Stimulated activated CD4-positive, alpha-beta T cell treated with anti-CD3 and anti-CD28 coated beads, Interleukin-15, amount 100 ng/mL, for 48 hours (primary cell): Measurements from ENCODE around the gene EPS8L3.
"Not testable (repeated sequence)": the region's sequence is repeated elsewhere in the genome, so short reads cannot be mapped to it uniquely, and the experiment has no call there.

Source experiments
- DNase-seq, 2 donors: peaks; one replicate each; pipeline ENCODE4 v3.0.0-alpha.2; 2020; ENCODE audit warnings: low read depth in 2 of 2

Gene EPS8L3

DNA sequence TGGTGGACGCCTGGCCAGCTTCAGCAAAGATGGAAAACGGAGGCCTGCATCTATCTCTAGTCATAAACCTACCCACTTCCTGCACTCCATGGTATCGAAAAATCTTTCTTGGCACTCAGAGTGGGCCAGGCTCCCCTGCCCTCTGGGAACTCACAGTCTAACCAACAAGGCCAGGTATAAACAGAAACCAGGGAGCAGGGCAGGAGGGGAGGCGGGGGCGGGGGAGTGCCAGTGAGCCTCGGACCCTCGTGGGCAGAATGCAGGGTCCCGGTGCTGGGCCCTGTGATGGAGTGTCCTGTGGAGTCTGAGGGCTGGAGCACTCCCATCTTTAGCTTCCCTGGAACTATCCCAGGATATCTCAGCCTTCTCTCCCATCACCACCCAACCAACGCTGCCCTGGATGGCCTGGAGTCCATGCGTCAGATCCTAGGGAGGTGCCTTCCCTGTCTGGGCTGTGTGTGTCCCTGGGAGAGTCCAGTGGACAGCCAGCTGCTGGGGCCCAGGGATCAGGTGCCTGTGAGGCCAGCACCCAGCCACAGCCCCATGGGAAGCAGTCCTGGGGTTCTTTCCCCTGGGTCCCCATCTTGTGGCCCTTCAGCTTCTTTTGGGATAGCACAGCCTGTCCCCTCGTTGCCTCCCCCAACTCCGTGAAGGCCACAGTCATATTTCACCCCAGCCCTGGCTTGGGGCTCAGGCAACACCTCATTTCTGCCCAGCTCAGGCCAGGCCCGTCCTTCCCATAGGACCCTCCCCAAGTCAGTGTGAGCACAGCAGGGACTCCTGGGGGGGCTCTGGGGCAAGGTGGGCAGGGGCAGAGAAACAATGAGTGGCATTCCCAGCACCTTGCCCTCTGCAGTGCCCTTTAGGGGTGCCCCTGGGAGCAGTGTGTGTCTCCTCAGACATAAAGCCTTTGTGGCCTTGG, 1.1 kb upstream of the EPS8L3 start:
- DNase-seq: no peak

DNA sequence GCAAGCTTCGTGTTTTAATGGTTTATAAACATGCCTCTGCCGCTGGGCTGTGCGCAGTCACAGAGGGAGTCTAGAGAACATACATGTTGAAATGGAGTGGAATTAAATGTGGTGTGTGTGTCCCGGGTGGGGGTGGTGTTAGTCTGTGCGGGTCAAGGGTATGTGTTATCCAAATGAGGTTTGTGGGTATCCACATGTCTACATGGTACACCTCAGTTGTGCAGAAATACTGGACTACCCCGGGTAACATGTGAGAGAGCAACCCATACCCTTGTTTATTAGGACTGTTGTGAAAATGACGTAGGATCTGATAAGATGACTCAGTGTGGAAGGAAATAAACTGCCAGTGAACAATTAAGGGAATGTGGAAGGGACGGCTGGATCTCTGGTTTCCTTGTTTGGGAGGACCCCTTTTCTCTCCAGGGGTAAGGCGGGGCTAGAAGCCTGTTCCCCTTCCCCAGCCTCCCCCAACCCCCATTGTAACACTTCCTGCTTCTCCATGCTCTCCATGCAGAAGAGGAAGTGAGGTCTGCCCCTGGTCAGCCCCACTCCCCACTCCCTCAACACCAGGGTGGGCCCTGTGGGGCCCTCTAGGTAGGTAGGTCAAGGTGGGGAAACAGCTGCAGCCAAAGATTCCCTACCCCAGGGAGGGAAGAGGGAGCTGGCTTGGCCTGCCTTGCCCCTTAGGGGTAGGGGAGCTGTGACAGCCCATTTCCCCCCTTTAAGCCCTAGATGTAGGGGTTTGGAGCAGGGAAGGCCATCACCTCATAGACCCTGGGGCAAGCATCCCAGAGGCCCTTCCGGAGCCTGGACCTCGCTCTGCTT, 690 bp downstream of the EPS8L3 start:
- no peak for DNase-seq

- no peak for DNase-seq
Measured at GRCh38 chr1:109762039-109762585, 1.6 kb downstream of the EPS8L3 start.

DNA sequence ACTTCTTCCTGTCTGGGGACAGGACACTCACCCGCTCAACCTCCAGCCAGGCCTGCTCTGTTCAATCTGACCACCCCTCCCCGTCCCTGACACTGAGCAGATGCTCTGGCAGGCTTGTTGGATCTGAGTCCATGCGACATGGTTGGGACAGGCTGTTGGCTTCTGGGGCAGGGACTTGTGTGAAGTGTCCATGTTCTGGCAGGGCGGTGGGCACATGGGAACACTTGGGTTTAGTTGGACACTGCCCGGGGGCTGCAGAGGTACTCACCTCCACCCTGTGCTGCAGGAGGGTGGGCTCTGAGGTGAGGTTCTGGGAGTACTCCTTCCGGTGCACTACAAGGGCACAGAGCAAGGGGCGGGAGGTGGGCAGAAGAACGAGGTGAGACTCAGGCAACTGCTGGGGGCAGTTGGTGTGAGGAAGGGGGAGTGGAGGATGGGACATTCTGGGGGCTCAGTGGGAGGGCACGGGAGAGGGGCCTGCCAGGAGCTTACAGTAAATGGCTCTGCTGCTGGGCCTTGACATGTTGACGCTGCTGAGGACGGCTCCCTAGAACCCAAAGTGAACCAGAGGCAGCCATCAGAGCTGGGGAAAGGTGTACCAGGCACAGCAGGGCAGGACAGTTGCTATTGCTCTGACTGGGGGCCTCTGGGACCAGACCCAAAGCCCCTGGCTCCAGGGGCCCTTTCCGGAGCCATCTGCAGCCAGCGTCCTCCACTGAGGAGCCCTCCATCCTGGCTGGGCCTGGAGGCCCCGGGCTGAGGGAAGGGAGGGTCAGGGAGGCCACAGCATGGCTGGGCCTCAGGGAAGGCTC, 2.3 kb downstream of the EPS8L3 start:
- DNase-seq: no peak

- no peak for DNase-seq
Measured at GRCh38 chr1:109760581-109761226, 3.0 kb downstream of the EPS8L3 start.

GRCh38 chr1:109759513-109760334, 4.0 kb downstream of the EPS8L3 start:
- DNase-seq: no peak

DNA sequence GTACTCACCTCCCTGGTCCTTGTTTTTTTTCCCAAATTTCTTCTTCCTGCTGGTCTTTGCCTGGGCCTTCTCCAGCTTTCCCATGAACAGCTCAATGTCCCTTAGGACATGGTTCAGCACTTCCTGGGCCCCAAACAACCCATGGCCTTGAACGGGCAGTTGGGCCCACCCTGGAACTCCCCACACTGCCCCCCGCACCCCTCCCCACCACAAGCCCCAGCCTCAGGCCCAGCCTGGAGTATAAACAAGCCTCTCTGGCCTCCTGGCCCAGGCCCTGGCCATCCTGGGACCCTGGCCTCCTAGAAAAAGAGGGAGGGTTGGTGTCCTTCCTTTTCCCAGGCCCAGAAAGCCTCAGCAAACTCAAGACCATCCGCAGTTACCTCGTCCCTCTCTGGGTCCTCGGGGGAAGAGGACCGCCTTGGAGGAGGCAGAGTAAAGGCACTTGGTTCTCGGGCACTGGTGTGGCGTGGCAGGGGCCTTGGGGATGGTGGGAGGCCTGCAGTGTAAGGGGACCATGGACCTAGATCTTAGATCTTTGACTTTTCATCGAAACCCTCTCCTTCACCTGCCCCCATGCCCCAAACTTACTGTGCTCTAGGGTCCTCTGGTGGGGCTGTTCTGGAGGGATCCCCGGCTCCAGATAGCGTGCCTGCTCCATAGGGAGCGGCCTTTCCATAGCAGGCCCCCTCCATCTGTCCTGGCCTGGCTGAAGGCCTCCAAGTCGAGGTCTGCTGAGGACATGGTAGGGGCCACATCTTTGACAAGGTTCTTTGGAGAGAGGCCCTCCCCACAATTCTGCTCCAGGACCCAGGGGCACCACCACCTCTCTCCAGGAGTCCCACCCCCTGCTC, 5.6 kb downstream of the EPS8L3 start:
- no peak for DNase-seq

DNA sequence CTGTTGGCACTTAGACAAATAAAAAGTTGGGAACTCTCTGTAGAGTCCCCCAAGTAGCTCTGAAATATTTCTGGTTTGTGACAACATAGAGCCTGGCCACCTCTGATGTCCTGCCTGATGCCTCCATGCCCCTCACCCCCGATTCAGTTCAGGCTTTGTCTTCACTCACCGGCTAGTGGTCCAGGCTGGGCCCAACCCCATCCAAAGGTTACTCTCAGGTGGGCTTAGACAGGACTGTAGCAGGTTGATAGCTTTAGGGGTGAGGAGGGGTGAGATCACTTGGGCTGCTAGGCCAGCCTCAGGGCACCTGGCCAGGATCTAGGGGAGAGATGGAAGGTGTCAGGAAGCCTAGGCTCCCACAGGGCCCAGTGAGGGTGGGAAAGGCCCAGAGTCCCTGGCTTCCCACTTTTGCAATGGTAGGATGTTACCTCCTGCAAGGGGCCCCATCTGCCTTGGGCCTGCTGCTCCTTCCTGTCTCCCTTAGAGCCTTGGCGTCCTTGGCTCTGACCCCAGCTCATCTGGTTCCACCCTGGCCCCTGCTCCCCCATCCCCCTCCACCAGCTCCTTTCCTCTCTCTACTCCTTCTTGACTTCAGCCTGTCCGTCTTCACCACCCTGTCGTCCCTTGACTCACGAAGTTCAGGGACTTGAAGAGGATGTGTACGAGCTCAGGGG, 6.7 kb downstream of the EPS8L3 start:
- no peak for DNase-seq

DNA sequence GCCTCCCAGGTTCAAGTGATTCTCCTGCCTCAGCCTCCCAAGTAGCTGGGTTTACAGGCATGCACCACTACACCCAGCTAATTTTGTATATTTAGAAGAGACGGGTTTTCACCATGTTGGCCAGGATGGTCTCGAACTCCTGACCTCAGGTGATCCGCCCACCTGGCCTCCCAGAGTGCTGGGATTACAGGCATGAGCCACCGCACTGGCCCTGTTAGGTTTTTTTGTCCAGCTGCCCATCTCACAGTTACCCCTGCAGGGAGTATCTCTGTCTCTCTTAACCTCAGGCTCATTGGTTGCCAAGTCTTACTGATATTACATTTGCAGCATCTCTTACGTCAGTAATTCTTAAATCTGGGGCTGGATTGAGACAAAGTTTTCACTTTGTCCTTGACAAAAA, 7.4 kb downstream of the EPS8L3 start:
- not testable (repeated sequence) for DNase-seq

- DNase-seq: no peak
Measured at GRCh38 chr1:109754738-109755137, 9.0 kb downstream of the EPS8L3 start.

GRCh38 chr1:109751531-109752260, 12.0 kb downstream of the EPS8L3 start:
- DNase-seq: no peak

- no peak for DNase-seq
Measured at GRCh38 chr1:109750920-109751319, 12.8 kb downstream of the EPS8L3 start.

DNA sequence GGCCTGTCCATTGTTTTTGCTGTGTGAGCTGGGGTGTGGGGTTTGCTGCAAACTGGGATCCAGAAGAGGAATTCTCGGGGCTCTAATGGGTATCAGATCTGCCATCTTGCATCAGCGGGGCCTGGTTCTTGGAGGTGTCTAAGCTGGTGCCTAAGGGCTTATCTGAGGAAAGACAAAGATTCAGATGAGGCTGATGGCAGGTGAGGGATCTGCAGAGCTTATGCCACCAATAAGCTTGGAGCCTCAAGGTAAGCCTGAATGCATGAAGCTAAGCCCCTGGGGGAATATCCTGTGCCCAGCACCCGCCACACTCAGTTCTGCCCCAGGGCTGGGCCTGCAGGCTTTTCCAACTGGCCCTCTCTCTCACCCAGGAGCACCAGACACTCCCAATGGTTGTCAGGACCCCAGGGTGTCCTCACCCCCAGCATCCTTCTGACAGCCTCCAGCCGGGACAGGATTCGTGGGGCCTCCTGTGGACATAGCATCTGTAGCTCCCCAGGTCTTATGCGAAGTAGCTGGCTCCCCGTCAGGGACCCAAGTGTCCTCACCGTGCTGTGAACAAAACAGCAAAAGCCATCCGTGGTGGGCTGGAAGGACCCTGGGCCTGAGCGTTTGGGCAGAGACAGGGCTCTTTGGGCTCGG, 13.4 kb downstream of the EPS8L3 start:
- DNase-seq: no peak

- DNase-seq: no peak
Measured at GRCh38 chr1:109749221-109749620, 14.5 kb downstream of the EPS8L3 start.

- DNase-seq: not testable (repeated sequence)
Measured at GRCh38 chr1:109748311-109748710, 15.4 kb downstream of the EPS8L3 start.

- DNase-seq: no peak
Measured at GRCh38 chr1:109740615-109741373, 22.9 kb downstream of the EPS8L3 start, which contains the start of gene GSTM3. TSS of gene GSTM3 (minus strand) at chr1:109741038. CDS start at chr1:109740287, 751 bp downstream.
